Right lobe of liver (tissue), 4 donors: ENCODE results near the gene SLC9A5.

Source experiments
- POLR2A ChIP-seq: fragments of 450-650 bp; IDR thresholded peaks from one replicate; pipeline ENCODE4 v1.6.1; 2017; ENCODE audit warnings: antibody characterized with exemption, mild to moderate bottlenecking
- TF ChIP-seq, protein P1 (sequence below), 4 donors: fragments of 200-600 bp in 3 of 4; fragments of 450-650 bp in 1 of 4; IDR thresholded peaks; one replicate each; pipeline versions ENCODE4 v1.5.1 to v1.8.0; 2016 to 2022; ENCODE audit warnings: antibody characterized with exemption in 4 of 4, mild to moderate bottlenecking in 2 of 4
- donor health status: DM: no; HTN: no; CAD: no.
- donor health status: DM: no; HTN: no; CAD: no.
- donor health status: DM: no; HTN: yes; CAD: no.

DNA sequence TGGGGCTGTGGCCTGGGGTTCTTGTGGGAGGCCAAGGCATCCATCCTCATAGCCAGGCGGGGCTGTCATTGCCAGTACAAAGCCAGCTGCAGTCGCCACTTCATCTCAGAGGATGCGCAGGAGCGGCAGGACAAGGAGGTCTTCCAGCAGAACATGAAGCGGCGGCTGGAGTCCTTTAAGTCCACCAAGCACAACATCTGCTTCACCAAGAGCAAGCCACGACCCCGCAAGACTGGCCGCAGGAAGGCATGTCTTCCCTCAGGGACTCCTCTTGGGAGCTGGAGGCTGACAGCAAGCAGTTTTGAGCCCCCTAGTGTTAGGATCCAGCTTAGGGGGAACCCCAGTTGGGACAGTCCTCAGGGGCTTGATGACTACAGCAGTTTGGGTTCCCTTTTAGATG, 15.5 kb downstream of the SLC9A5 start:
- no peak for TF ChIP-seq POLR2A
- TF ChIP-seq, protein P1, sequence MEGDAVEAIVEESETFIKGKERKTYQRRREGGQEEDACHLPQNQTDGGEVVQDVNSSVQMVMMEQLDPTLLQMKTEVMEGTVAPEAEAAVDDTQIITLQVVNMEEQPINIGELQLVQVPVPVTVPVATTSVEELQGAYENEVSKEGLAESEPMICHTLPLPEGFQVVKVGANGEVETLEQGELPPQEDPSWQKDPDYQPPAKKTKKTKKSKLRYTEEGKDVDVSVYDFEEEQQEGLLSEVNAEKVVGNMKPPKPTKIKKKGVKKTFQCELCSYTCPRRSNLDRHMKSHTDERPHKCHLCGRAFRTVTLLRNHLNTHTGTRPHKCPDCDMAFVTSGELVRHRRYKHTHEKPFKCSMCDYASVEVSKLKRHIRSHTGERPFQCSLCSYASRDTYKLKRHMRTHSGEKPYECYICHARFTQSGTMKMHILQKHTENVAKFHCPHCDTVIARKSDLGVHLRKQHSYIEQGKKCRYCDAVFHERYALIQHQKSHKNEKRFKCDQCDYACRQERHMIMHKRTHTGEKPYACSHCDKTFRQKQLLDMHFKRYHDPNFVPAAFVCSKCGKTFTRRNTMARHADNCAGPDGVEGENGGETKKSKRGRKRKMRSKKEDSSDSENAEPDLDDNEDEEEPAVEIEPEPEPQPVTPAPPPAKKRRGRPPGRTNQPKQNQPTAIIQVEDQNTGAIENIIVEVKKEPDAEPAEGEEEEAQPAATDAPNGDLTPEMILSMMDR (IDR thresholded peaks at IDR 0.05) = no peak
